Measurements from ENCODE around the gene CCL25.

The CCL25 gene

DNA sequence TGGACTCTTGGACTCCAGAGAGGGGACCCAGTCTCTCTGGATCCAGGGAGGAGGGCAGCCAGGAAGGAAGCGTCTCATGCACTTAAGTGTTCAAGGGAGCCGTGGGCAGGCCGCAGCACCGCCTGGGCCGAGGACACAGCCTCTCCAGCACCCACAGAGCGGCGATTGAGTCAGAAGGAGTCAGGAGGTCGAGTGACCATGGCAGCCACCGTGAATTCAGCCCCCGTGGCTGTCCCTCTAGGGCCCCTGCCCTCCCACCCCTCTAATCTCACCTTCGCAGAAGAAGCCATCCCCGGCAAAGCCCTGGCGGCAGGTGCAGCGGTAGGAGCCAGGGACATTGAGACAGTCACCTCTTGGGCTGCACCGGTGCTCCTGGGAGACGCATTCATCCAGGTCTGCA is 58.8 kb downstream of the CCL25 start:
- no peak overlapping the region for H3K4me3 ChIP-seq (ENCODE audit: control insufficient read depth, low read depth, low read length)
- TF ChIP-seq, protein P1, sequence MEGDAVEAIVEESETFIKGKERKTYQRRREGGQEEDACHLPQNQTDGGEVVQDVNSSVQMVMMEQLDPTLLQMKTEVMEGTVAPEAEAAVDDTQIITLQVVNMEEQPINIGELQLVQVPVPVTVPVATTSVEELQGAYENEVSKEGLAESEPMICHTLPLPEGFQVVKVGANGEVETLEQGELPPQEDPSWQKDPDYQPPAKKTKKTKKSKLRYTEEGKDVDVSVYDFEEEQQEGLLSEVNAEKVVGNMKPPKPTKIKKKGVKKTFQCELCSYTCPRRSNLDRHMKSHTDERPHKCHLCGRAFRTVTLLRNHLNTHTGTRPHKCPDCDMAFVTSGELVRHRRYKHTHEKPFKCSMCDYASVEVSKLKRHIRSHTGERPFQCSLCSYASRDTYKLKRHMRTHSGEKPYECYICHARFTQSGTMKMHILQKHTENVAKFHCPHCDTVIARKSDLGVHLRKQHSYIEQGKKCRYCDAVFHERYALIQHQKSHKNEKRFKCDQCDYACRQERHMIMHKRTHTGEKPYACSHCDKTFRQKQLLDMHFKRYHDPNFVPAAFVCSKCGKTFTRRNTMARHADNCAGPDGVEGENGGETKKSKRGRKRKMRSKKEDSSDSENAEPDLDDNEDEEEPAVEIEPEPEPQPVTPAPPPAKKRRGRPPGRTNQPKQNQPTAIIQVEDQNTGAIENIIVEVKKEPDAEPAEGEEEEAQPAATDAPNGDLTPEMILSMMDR (conservative IDR thresholded peaks at IDR 0.05; ENCODE audit: control insufficient read depth, insufficient read depth, low read depth, low read length) = no peak
- DNase-seq (ENCODE audit: low read depth) = no peak
